Bronchial epithelial cell (primary cell): Measurements from ENCODE around the gene BCAS3. TPM values are rescaled to one million over a fixed set of nuclear protein-coding genes. Genes with fewer than 3 reads are reported as not detected.
"Not testable (repeated sequence)": the region's sequence is repeated elsewhere in the genome, so short reads cannot be mapped to it uniquely, and the experiment has no call there.

Experiments used
- DNase-seq: peaks from one replicate; pipeline ENCODE4 v3.0.0-alpha.2; 2010; ENCODE audit warnings: low read depth
- FAIRE-seq: peaks from 2 replicates; lab custom pipeline; 2011; peaks lifted over from hg19 to GRCh38; lab: Jason Lieb, UNC
- H3K27me3 ChIP-seq: 2 replicates; pipeline ENCODE4 v1.5.1; 2011; ENCODE audit warnings: low read length; ENCODE audit not compliant: control insufficient read depth, insufficient read depth
- H3K36me3 ChIP-seq: 2 replicates; pipeline ENCODE4 v1.5.1; 2011; ENCODE audit warnings: low read length; ENCODE audit not compliant: control insufficient read depth, insufficient read depth
- H3K4me3 ChIP-seq: 2 replicates; pipeline ENCODE4 v1.5.1; 2011; ENCODE audit warnings: mild to moderate bottlenecking, low read depth, low read length, control low read depth
- total RNA-seq: library from RNA; depleted of rRNA; stranded (reverse); fragments of >200 nt; gene quantifications from 2 replicates; pipeline ENCODE4 v1.2.1, GENCODE V29; 2014
- TF ChIP-seq, protein P1 (sequence below): IDR thresholded peaks from 2 replicates; pipeline ENCODE4 v1.5.1; 2011; ENCODE audit warnings: mild to moderate bottlenecking, moderate library complexity, low read length, control low read depth, inconsistent platforms; ENCODE audit not compliant: insufficient read depth, severe bottlenecking

Gene BCAS3
- total RNA-seq, 1 donor from 2014 or later: 10.3 TPM

DNA sequence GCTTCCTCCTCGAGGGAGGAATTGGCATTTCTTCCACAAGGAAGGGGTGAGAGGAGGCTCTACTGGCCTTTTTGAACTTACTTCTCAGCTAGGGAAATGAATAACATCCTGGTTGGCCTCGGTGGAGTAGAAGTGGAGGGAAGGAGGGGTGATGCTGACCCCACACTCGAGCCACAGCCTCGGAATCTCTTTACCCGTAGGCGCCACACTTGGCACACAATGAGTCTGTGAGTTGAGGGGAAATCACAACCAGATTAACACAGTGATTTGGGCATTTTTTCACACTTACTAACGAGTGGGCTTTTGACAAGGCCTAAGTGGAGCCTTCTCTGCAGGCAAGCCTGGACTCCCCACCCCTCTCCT is 674.7 kb downstream of the BCAS3 start:
- Histone ChIP-seq H3K4me3 (no peak overlapping the region), H3K36me3 (no peaks in the 10 kb centered on the region), H3K27me3 (no peaks in the 10 kb centered on the region)
- no peak for FAIRE-seq
- DNase-seq: no peak
- TF ChIP-seq, protein P1, sequence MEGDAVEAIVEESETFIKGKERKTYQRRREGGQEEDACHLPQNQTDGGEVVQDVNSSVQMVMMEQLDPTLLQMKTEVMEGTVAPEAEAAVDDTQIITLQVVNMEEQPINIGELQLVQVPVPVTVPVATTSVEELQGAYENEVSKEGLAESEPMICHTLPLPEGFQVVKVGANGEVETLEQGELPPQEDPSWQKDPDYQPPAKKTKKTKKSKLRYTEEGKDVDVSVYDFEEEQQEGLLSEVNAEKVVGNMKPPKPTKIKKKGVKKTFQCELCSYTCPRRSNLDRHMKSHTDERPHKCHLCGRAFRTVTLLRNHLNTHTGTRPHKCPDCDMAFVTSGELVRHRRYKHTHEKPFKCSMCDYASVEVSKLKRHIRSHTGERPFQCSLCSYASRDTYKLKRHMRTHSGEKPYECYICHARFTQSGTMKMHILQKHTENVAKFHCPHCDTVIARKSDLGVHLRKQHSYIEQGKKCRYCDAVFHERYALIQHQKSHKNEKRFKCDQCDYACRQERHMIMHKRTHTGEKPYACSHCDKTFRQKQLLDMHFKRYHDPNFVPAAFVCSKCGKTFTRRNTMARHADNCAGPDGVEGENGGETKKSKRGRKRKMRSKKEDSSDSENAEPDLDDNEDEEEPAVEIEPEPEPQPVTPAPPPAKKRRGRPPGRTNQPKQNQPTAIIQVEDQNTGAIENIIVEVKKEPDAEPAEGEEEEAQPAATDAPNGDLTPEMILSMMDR: no peak

DNA sequence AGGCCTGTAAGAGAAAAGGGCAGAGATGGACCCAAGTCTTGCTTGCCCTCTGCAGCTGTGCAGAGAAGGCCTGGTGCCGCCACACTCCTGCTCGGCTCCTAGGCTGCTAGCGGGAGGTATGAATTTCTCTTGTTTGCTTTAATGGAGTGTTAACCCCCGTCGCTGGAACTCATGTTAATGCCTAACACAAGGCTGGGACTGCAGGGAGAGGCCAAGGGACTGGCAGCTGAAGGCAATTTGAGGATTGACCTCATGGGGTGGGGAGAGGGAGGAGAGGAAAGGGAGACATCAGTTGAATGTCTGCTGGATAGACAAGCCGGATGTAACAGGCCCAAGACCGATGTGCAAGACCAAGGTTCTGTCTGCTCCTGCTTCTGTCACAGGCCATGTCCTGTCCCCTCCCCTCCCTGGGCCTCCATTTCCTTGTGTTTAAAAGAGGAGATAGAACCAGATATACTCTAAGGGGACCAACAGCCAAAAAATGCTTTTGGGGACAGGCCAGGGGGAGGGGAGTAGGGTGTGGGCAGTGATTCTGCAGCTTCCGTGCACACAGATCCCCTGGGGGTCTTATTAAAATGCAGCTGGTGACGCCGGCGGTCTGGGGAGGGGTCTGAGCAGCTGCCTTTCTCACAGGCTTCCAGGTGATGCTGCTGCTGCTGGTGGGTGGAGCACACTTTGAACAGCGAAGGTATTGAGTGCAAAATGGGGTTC is 675.3 kb downstream of the BCAS3 start:
- DNase-seq (no peak), FAIRE-seq (no peak)
- H3K36me3 ChIP-seq: no peaks in the 10 kb centered on the region
- H3K4me3 ChIP-seq: no peak overlapping the region
- no peaks in the 10 kb centered on the region for H3K27me3 ChIP-seq
- TF ChIP-seq, protein P1: no peak

DNA sequence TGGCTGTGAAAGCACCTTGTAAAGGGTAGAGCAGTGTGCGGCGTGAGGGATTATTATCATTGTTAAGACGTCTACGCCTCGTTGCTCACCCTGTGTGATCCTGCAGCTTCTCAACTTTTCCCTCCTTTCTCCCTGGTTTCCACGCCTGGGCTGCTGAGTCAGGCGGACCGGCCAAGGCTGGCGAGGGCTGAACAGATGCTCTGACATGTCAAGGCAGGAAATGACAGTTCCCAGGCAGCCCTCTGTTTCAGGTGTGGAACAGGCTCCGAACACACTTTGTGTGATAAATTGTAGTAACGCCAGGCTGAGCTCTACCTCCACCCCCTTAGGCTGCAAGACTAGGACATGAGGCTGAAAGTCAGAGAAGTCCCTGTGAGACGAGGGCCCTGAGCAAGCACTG is 676.0 kb downstream of the BCAS3 start:
- no peak overlapping the region for H3K4me3 ChIP-seq
- no peaks in the 10 kb centered on the region for H3K27me3 ChIP-seq
- DNase-seq (peak; percentile 59), FAIRE-seq (no peak)
- TF ChIP-seq, protein P1: no peak
- no peaks in the 10 kb centered on the region for H3K36me3 ChIP-seq

DNA sequence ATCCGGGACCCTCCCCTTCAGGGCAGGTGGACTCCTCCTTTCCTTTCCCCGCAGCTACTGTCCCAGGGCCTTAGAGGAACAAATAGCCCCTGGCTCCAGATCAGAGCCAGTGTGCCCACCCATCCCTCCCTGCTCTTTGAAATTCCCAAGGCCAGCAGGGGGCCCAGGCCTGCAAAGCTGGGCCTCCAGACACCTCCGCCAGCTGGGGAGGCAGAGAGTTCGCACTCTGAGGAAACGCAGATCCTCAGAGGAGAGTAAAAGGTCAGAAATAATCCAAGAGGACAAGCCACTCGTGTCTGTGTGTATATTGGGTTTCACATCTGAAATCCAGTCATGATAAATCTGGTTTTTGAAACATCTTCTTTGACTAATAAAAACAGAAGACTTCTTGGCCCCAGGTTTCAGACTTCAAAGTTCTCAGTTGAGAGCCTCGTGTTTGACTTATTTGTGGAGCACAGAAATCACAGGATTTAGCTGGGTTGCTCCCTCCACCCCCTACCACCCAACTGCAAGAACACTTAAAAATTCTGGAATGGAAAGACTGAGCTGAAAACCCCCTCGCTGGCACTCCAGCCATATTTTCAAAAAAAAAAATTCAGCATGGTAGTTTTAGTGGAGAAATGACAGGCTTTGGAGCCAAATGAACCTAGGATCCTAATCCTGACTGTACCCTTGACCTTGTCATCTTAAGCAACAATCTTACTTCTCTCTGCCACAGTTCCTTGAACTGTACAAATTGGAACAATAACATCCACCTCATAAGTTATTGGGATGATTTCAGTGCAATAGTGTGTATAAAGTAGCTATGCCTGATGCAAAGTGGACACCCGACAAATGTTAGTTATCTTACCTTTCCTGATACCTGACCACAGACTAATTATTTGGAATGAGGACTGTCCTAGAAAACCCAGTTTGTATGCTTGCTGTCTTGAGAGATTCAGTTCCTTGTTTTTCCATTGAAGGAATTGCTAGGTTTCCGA is 677.5 kb downstream of the BCAS3 start:
- H3K27me3 ChIP-seq: no peaks in the 10 kb centered on the region
- no peak overlapping the region for H3K4me3 ChIP-seq
- FAIRE-seq (no peak), DNase-seq (no peak)
- H3K36me3 ChIP-seq: no peaks in the 10 kb centered on the region
- TF ChIP-seq, protein P1: no peak

DNA sequence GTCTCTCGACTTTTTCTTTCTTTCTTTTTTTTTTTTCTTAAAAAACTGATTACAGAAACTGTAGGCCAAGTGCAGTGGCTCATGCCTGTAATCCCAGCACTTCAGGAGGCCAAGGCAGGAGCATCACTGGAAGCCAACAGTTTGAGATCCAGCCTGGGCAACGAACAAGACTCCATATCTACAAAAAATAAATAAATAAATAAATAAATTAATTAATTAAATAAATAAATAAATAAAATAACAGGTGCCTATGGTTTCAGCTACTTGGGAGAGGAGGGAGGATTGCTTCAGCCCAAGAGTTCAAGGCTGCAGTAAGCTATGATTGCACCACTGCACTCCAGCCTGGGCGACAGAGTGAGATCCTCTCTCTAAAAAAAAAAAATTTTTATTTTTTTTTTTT is 679.4 kb downstream of the BCAS3 start:
- DNase-seq, H3K36me3 ChIP-seq, H3K27me3 ChIP-seq, H3K4me3 ChIP-seq, FAIRE-seq: not testable (repeated sequence)

DNA sequence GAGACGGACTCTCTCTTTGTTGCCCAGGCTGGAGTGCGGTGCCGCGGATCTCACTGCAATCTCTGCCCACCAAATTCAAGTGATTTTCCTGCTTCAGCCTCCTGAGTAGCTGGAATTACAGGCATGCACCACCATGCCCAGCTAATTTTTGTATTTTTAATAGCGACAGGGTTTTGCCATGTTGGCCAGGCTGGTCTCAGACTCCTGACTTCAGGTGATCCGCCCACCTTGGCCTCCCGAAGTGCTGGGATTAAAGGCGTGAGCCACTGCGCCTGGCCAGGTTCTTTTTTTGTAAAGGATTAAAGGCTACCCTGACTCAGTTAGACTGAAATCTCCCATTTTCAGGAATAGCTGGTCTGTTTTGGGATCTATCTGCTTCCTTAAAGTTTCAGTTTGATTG is 681.9 kb downstream of the BCAS3 start:
- not testable (repeated sequence) for FAIRE-seq, H3K27me3 ChIP-seq, DNase-seq, H3K36me3 ChIP-seq, H3K4me3 ChIP-seq
